Measurements from ENCODE around the gene SEMA4G. TPM values are rescaled to one million over a fixed set of nuclear protein-coding genes. Genes with fewer than 3 reads are reported as not detected.

Gene SEMA4G
- total and polyA plus RNA-seq, 2 of the 4 experiments (the other 2 are of a cell fraction): 0.90 to 8.7 TPM

- Histone ChIP-seq H4K20me1 (ENCODE audit: insufficient read depth, low read length) (no peaks in the 10 kb centered on the region; the same call in none of the 2 replicates), H3K79me1 (ENCODE audit: low read depth in 1 of 2, low read length in 2 of 2) (no peaks in the 10 kb centered on the region), H2BK15ac (ENCODE audit: low read depth, low read length) (no peak overlapping the region), H3K4me3 (ENCODE audit: insufficient read depth, low read depth, low read length) (no peak overlapping the region), H3K4me1 (ENCODE audit: control insufficient read depth, insufficient read depth, low read length) (peaks cover 6% of the 10 kb centered on the region), H4K5ac (ENCODE audit: low read depth, low read length) (no peak overlapping the region), H3K4ac (ENCODE audit: low read depth, low read length) (no peak overlapping the region), H2BK5ac (ENCODE audit: low read depth, low read length, poor library complexity, severe bottlenecking) (no peak overlapping the region), H2BK120ac (ENCODE audit: low read depth, low read length) (no peak overlapping the region), H3K56ac (ENCODE audit: extremely low read depth, insufficient read depth, low read length) (no peak overlapping the region), H3K14ac (replicated peaks; ENCODE audit: low read depth, low read length) (no peak overlapping the region), H2AFZ (replicated peaks; ENCODE audit: low read length, poor library complexity) (no peak overlapping the region), H2BK20ac (ENCODE audit: low read depth, low read length) (no peak overlapping the region), H3K9ac (ENCODE audit: low read depth, low read length) (no peak overlapping the region), H3K27ac (ENCODE audit: insufficient read depth, low read length) (no peak overlapping the region), H4K91ac (ENCODE audit: insufficient read depth, low read depth, low read length) (no peak overlapping the region), H2AK5ac (ENCODE audit: low read depth, low read length) (no peak overlapping the region), H3K4me2 (ENCODE audit: low read depth, low read length) (no peak overlapping the region), H3K27me3 (ENCODE audit: control insufficient read depth, insufficient read depth, low read length) (no peaks in the 10 kb centered on the region), H3K23ac (ENCODE audit: low read depth, low read length) (no peak overlapping the region), H3K9me1 (ENCODE audit: insufficient read depth, low read length) (peaks cover 11% of the 10 kb centered on the region; the same call in 1 of the 2 replicates), H3K9me3 (ENCODE audit: control insufficient read depth, insufficient read depth, low read length) (no peaks in the 10 kb centered on the region), H3K18ac (ENCODE audit: low read depth, low read length) (no peak overlapping the region), H4K8ac (ENCODE audit: low read depth in 2 of 2, low read length in 2 of 2) (no peak overlapping the region), H2AK9ac (replicated peaks; ENCODE audit: low read depth, low read length, poor library complexity) (no peak overlapping the region), H3K36me3 (ENCODE audit: control insufficient read depth, insufficient read depth, low read length) (no peaks in the 10 kb centered on the region)
- ChIA-PET CTCF (no interaction called here), POLR2A (ENCODE audit: unreplicated experiment) (no interaction called here)
- BruUV-seq (replicated peaks): no TSS peak
- intact Hi-C loops (cut with micrococcal nuclease): no loop called here
- ATAC-seq (ENCODE audit: low read depth): no peak
- TF ChIP-seq MXI1 (IDR thresholded peaks at IDR 0.05; ENCODE audit: borderline replicate concordance, low read depth, low read length) (no peak), CTCF (conservative IDR thresholded peaks at IDR 0.05; ENCODE audit: low read depth, low read length) (no peak), NFE2L2 (IDR thresholded peaks at IDR 0.05; ENCODE audit: low read depth, low read length) (no peak), RCOR1 (IDR thresholded peaks at IDR 0.05; ENCODE audit: insufficient replicate concordance, low read length) (no peak), RAD21 (IDR thresholded peaks at IDR 0.05; ENCODE audit: low read length) (no peak), ELK1 (IDR thresholded peaks at IDR 0.05; ENCODE audit: borderline replicate concordance, low read depth, low read length) (no peak), POLR2A (IDR thresholded peaks at IDR 0.05; ENCODE audit: low read depth, low read length) (no peak), BHLHE40 (IDR thresholded peaks at IDR 0.05; ENCODE audit: low read depth, low read length) (no peak), CHD1 (IDR thresholded peaks at IDR 0.05; ENCODE audit: low read depth, low read length) (no peak), FOS (IDR thresholded peaks at IDR 0.05; ENCODE audit: low read depth, low read length) (no peak), CEBPB (IDR thresholded peaks at IDR 0.05; ENCODE audit: low read depth, low read length) (no peak), SMC3 (IDR thresholded peaks at IDR 0.05; ENCODE audit: low read depth, low read length) (no peak), RFX5 (IDR thresholded peaks at IDR 0.05; ENCODE audit: low read depth, low read length) (no peak), MAZ (IDR thresholded peaks at IDR 0.05; ENCODE audit: borderline replicate concordance, low read depth, low read length) (no peak), USF2 (IDR thresholded peaks at IDR 0.05; ENCODE audit: low read depth, low read length) (no peak), MAFK (IDR thresholded peaks at IDR 0.05; ENCODE audit: low read depth, low read length) (no peak)
- WGBS, 2 experiments (ENCODE audit: extremely low coverage in 2 of 2, insufficient read length in 1 of 2): 83% methylated on average over 3 of the region's 6 CpGs; no CpG with 5 or more reads in 1 of the 2 experiments
- dilution Hi-C loops (cut with HindIII; ENCODE audit: low sequenced_read_pairs, unreplicated experiment): no loop called here
- DNase-seq: no peak
- in situ Hi-C loops (cut with MboI; ENCODE audit: low sequenced_read_pairs): no loop called here
These were observed 3.7 kb downstream of the SEMA4G start for GRCh38 chr10:100972904-100973535.
